Measurements from ENCODE around the gene CHSY1. TPM values are rescaled to one million over a fixed set of nuclear protein-coding genes. Genes with fewer than 3 reads are reported as not detected.

Gene CHSY1
- total RNA-seq, 1 experiment from 2014 or later: 59.1 TPM

GRCh38 chr15:101294731-101295606 is 43.1 kb upstream of the CHSY1 start, which contains the start of gene SNRPA1:
Gene SNRPA1, minus strand, starts transcription at chr15:101295248. Its CDS starts 70 bp downstream, at chr15:101295178.
- H3K9me3 Mint-ChIP-seq: no peaks in the 10 kb centered on the region
- H3K4me3 Mint-ChIP-seq: peak within 1 kb of the TSS; percentile 96
- peak within 1 kb of the TSS; percentile 74 for H3K27ac Mint-ChIP-seq
- DNase-seq (ENCODE audit: low spot score) (peak; percentile 95), ATAC-seq (peak; percentile 87)
- H3K27me3 Mint-ChIP-seq (ENCODE audit: low read depth): no peaks in the 10 kb centered on the region; the same call in 1 of the 2 replicates
- CTCF ChIA-PET: interaction anchor here (0.6 to 2.0 kb wide), 4 partner anchors 25 to 360 kb away, joined by 3 to 9 read pairs (median 4); partner anchors contain the start of gene CHSY1
- POLR2A ChIA-PET: interaction anchor here (0.9 to 1.2 kb wide), 4 partner anchors 26 to 360 kb away, joined by 3 read pairs; no protein-coding TSS in a partner anchor
- H3K36me3 Mint-ChIP-seq: peaks cover 15% of the 10 kb centered on the region
- H3K4me1 Mint-ChIP-seq: peaks cover 17% of the 10 kb centered on the region
- peak; percentile 74; the same call in 1 of the 2 replicates for TF ChIP-seq CREM (CRISPR knock-in tag; IDR thresholded peaks at IDR 0.05)
- peak; percentile 98 for TF ChIP-seq FOXK1 (CRISPR knock-in tag; IDR thresholded peaks at IDR 0.05)
- peak; percentile 96 for TF ChIP-seq MAX (CRISPR knock-in tag; IDR thresholded peaks at IDR 0.05)
- no peak for TF ChIP-seq JAZF1 (CRISPR knock-in tag; IDR thresholded peaks at IDR 0.05)
- TF ChIP-seq ATF3 (CRISPR knock-in tag; conservative IDR thresholded peaks at IDR 0.05): no peak
- no peak for TF ChIP-seq STAT6 (CRISPR knock-in tag; conservative IDR thresholded peaks at IDR 0.05; ENCODE audit: low read depth)
- no peak for TF ChIP-seq NR3C1 (CRISPR knock-in tag; conservative IDR thresholded peaks at IDR 0.05; ENCODE audit: low read depth)
- no peak for TF ChIP-seq ZNF396 (CRISPR knock-in tag; IDR thresholded peaks at IDR 0.05; ENCODE audit: borderline replicate concordance)
- TF ChIP-seq ZNF416 (CRISPR knock-in tag; IDR thresholded peaks at IDR 0.05): no peak
- TF ChIP-seq ZNF317 (CRISPR knock-in tag; IDR thresholded peaks at IDR 0.05; ENCODE audit: borderline replicate concordance, low read depth): no peak
- TF ChIP-seq ZBTB21 (CRISPR knock-in tag; IDR thresholded peaks at IDR 0.05; ENCODE audit: borderline replicate concordance): peak; percentile 87; the same call in 1 of the 2 replicates
- TF ChIP-seq SMAD4 (CRISPR knock-in tag; IDR thresholded peaks at IDR 0.05): 0 out of 2 replicates have a peak, but pooled peaks have one; percentile 48
- TF ChIP-seq OVOL2 (CRISPR knock-in tag; IDR thresholded peaks at IDR 0.05; ENCODE audit: borderline replicate concordance): no peak
- peak; percentile 85; the same call in 1 of the 2 replicates for TF ChIP-seq NFE2L1 (CRISPR knock-in tag; IDR thresholded peaks at IDR 0.05)
- no peak for TF ChIP-seq RORB (CRISPR knock-in tag; IDR thresholded peaks at IDR 0.05)
- TF ChIP-seq CBFB (CRISPR knock-in tag; IDR thresholded peaks at IDR 0.05; ENCODE audit: low read depth): peak; percentile 92; the same call in 1 of the 2 replicates
- 0 out of 2 replicates have a peak, but pooled peaks have one; percentile 57 for TF ChIP-seq PREB (CRISPR knock-in tag; IDR thresholded peaks at IDR 0.05; ENCODE audit: borderline replicate concordance)
- TF ChIP-seq ZNF671 (CRISPR knock-in tag; IDR thresholded peaks at IDR 0.05): no peak
- no peak for TF ChIP-seq TCF7 (CRISPR knock-in tag; IDR thresholded peaks at IDR 0.05; ENCODE audit: low read depth)
- peak; percentile 97 for TF ChIP-seq ETV6 (CRISPR knock-in tag; IDR thresholded peaks at IDR 0.05)
- no peak for TF ChIP-seq NR2C2 (CRISPR knock-in tag; IDR thresholded peaks at IDR 0.05)
- no peak; the same call in 1 of the 2 replicates for TF ChIP-seq IRF2 (CRISPR knock-in tag; IDR thresholded peaks at IDR 0.05; ENCODE audit: borderline replicate concordance, low read depth)
- peak; percentile 88; the same call in 1 of the 2 replicates for TF ChIP-seq ARID4B (CRISPR knock-in tag; IDR thresholded peaks at IDR 0.05; ENCODE audit: borderline replicate concordance)
- TF ChIP-seq FOXP1 (CRISPR knock-in tag; IDR thresholded peaks at IDR 0.05; ENCODE audit: borderline replicate concordance): peak; percentile 94; the same call in 1 of the 2 replicates
- no peak for TF ChIP-seq CTCF (IDR thresholded peaks at IDR 0.05)

Data from WTC11 (cell line).